ENCODE data around the gene INSC. TPM values are rescaled to one million over a fixed set of nuclear protein-coding genes. Genes with fewer than 3 reads are reported as not detected.
A peak's percentile ranks its signal among the peaks of the same experiment; 100 is the strongest.

INSC gene
- total and polyA plus RNA-seq, 2 of the 4 experiments (the other 2 are of a cell fraction): 0.53 to 1.4 TPM

- Histone ChIP-seq H3K4ac (ENCODE audit: low read depth, low read length) (peak overlapping the region; percentile 92), H2AFZ (replicated peaks; ENCODE audit: low read length, poor library complexity) (peak overlapping the region; percentile 83), H3K79me1 (ENCODE audit: low read depth in 1 of 2, low read length in 2 of 2) (peaks cover 0 to 19% of the 10 kb centered on the region in 2 experiments; a peak in 2 of 4 replicates), H4K5ac (ENCODE audit: low read depth, low read length) (peak overlapping the region; percentile 52; the same call in 1 of the 2 replicates), H3K4me3 (ENCODE audit: insufficient read depth, low read depth, low read length) (no peak overlapping the region), H2BK20ac (ENCODE audit: low read depth, low read length) (peak overlapping the region; percentile 98), H2AK5ac (ENCODE audit: low read depth, low read length) (peak overlapping the region; percentile 92), H3K36me3 (ENCODE audit: control insufficient read depth, insufficient read depth, low read length) (no peaks in the 10 kb centered on the region), H3K9me3 (ENCODE audit: control insufficient read depth, insufficient read depth, low read length) (no peaks in the 10 kb centered on the region), H3K27ac (ENCODE audit: insufficient read depth, low read length) (peak overlapping the region; percentile 63), H4K8ac (ENCODE audit: low read depth in 2 of 2, low read length in 2 of 2) (peak overlapping the region; percentile 84), H3K27me3 (ENCODE audit: control insufficient read depth, insufficient read depth, low read length) (no peaks in the 10 kb centered on the region), H4K20me1 (ENCODE audit: insufficient read depth, low read length) (no peaks in the 10 kb centered on the region; the same call in 1 of the 2 replicates), H3K9ac (ENCODE audit: low read depth, low read length) (no peak overlapping the region), H2BK5ac (ENCODE audit: low read depth, low read length, poor library complexity, severe bottlenecking) (peak overlapping the region; percentile 95), H3K4me2 (ENCODE audit: low read depth, low read length) (peak overlapping the region; percentile 25), H3K56ac (ENCODE audit: extremely low read depth, insufficient read depth, low read length) (peak overlapping the region; percentile 43; the same call in 1 of the 2 replicates), H4K91ac (ENCODE audit: insufficient read depth, low read depth, low read length) (peak overlapping the region; percentile 96), H2AK9ac (replicated peaks; ENCODE audit: low read depth, low read length, poor library complexity) (peak overlapping the region; percentile 10), H3K4me1 (ENCODE audit: control insufficient read depth, insufficient read depth, low read length) (peaks cover 29% of the 10 kb centered on the region), H3K9me1 (ENCODE audit: insufficient read depth, low read length) (peaks cover 24% of the 10 kb centered on the region), H2BK120ac (ENCODE audit: low read depth, low read length) (peak overlapping the region; percentile 89), H3K23ac (ENCODE audit: low read depth, low read length) (peak overlapping the region; percentile 88), H2BK15ac (ENCODE audit: low read depth, low read length) (peak overlapping the region; percentile 71), H3K18ac (ENCODE audit: low read depth, low read length) (peak overlapping the region; percentile 87), H3K14ac (replicated peaks; ENCODE audit: low read depth, low read length) (peak overlapping the region; percentile 65)
- BruUV-seq (replicated peaks): no TSS peak
- no CpG with 5 or more reads among the region's 3 CpGs for WGBS, 2 experiments (ENCODE audit: extremely low coverage in 2 of 2, insufficient read length in 1 of 2)
- ChIA-PET POLR2A (ENCODE audit: unreplicated experiment) (no interaction called here), CTCF (interaction anchor here (1.7 to 2.7 kb wide), 2 partner anchors 11 to 52 kb away, joined by 4 to 16 read pairs; no protein-coding TSS in a partner anchor)
- intact Hi-C loops (cut with micrococcal nuclease) (no loop called here), in situ Hi-C loops (cut with MboI; ENCODE audit: low sequenced_read_pairs) (loop anchor here (5.0 kb wide), 1 partner anchor 45 kb away; the partner anchor contains the start of gene INSC), dilution Hi-C loops (cut with HindIII; ENCODE audit: low sequenced_read_pairs, unreplicated experiment) (no loop called here)
- TF ChIP-seq FOS (IDR thresholded peaks at IDR 0.05; ENCODE audit: low read depth, low read length) (peak; percentile 59), RAD21 (IDR thresholded peaks at IDR 0.05; ENCODE audit: low read length) (no peak)
- ATAC-seq (ENCODE audit: low read depth) (peak; percentile 15), DNase-seq (peak; percentile 93)
Measured at GRCh38 chr11:15157181-15157580, 42.5 kb downstream of the INSC start.
